Nephron progenitor cell (in vitro differentiated cells): Measurements from ENCODE around the gene GAS2L3.
A peak's percentile ranks its signal among the peaks of the same experiment; 100 is the strongest.

Experiments
- DNase-seq: peaks from one replicate; pipeline ENCODE4 v3.0.0; 2021
- H3K27ac Mint-ChIP-seq: 2 replicates; pipeline ENCODE4 v1.8.0; 2021; ENCODE audit warnings: mild to moderate bottlenecking, moderate library complexity, mixed read lengths
- H3K27me3 Mint-ChIP-seq: 2 replicates; pipeline ENCODE4 v1.8.0; 2021; ENCODE audit warnings: mild to moderate bottlenecking, low read depth, mixed read lengths; ENCODE audit not compliant: poor library complexity
- H3K36me3 Mint-ChIP-seq: 2 replicates; pipeline ENCODE4 v1.8.0; 2021; ENCODE audit warnings: low read depth, mixed read lengths
- H3K4me1 Mint-ChIP-seq: 2 replicates; pipeline ENCODE4 v1.8.0; 2021; ENCODE audit warnings: mixed read lengths
- H3K4me3 Mint-ChIP-seq: 2 replicates; pipeline ENCODE4 v1.8.0; 2021; ENCODE audit warnings: mild to moderate bottlenecking, moderate library complexity, mixed read lengths
- H3K9me3 Mint-ChIP-seq: 2 replicates; pipeline ENCODE4 v1.8.0; 2021; ENCODE audit warnings: mild to moderate bottlenecking, moderate library complexity, mixed read lengths
- TF ChIP-seq, protein P1 (sequence below): fragments of 200-600 bp; sonication (generic); IDR thresholded peaks from 2 replicates; pipeline ENCODE4 v1.5.0; 2021; ENCODE audit warnings: antibody characterized with exemption

Gene GAS2L3

DNA sequence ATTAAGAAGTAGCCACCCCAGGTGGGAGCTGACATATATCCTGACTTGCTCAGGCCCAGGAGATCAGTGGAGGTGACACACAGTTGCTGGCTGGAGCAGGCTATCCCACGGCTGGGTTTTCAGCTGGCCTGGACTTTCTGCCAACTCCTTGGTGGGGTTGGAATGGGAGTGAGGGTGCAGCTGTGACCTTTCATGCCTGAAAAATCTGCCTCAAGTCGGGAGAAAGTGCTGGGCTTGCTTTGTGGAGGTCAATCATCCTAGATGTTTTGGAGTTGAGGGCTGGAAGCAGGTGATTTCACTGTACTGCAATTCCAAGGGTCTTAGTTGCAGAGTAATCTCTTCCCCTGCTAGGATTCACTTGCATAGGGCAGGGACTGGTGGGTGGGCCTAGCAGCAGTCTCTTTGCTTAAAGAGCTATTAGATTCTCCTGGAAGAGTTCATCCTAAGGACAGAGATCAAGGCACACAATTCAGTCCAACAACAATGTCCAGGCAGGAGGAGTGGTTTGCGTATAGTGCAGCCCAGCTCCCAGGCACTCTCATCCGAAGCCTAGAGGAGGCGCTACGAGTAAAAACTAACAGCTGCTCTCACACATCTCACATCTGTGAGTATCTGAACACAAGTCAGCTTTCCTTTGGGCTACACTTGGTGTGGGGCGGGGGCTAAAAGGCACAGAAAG is 98.1 kb downstream of the GAS2L3 start:
- DNase-seq, result no peak
- Mint-ChIP-seq H3K9me3 (no peaks in the 10 kb centered on the region), H3K27ac (no peak overlapping the region), H3K27me3 (peaks cover 15% of the 10 kb centered on the region), H3K4me3 (no peak overlapping the region), H3K36me3 (no peaks in the 10 kb centered on the region), H3K4me1 (no peaks in the 10 kb centered on the region)
- TF ChIP-seq, protein P1, sequence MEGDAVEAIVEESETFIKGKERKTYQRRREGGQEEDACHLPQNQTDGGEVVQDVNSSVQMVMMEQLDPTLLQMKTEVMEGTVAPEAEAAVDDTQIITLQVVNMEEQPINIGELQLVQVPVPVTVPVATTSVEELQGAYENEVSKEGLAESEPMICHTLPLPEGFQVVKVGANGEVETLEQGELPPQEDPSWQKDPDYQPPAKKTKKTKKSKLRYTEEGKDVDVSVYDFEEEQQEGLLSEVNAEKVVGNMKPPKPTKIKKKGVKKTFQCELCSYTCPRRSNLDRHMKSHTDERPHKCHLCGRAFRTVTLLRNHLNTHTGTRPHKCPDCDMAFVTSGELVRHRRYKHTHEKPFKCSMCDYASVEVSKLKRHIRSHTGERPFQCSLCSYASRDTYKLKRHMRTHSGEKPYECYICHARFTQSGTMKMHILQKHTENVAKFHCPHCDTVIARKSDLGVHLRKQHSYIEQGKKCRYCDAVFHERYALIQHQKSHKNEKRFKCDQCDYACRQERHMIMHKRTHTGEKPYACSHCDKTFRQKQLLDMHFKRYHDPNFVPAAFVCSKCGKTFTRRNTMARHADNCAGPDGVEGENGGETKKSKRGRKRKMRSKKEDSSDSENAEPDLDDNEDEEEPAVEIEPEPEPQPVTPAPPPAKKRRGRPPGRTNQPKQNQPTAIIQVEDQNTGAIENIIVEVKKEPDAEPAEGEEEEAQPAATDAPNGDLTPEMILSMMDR, result no peak

DNA sequence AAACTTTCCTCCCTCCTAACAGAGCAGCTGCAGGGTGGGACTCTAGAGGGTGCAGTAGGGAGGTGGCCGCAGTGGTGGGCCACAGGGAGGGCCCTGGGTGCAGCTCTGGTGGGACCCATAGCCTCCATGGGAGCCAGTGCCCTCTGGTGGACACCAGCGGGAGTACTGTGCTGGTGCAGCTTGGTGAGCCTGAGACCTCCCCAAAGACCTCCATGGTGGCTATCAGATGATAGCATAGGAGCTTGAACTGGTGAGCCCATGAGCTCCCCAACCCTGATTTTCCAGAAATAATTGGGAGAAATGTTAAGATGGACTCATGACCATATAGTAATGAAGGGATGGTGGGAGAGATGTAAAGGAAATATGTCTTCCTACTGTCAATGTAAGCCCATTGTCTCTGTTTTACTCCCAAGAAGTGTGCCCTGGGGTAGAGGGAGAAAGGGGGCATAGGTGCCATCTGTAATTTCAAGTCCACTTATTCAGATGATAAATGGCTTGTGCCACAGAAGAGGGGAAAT is 98.7 kb downstream of the GAS2L3 start:
- Mint-ChIP-seq H3K27ac (no peak overlapping the region), H3K4me1 (no peaks in the 10 kb centered on the region), H3K4me3 (no peak overlapping the region), H3K27me3 (peaks cover 15% of the 10 kb centered on the region), H3K36me3 (no peaks in the 10 kb centered on the region), H3K9me3 (no peaks in the 10 kb centered on the region)
- TF ChIP-seq, protein P1, result peak; percentile 47
- DNase-seq, result peak; percentile 54

DNA sequence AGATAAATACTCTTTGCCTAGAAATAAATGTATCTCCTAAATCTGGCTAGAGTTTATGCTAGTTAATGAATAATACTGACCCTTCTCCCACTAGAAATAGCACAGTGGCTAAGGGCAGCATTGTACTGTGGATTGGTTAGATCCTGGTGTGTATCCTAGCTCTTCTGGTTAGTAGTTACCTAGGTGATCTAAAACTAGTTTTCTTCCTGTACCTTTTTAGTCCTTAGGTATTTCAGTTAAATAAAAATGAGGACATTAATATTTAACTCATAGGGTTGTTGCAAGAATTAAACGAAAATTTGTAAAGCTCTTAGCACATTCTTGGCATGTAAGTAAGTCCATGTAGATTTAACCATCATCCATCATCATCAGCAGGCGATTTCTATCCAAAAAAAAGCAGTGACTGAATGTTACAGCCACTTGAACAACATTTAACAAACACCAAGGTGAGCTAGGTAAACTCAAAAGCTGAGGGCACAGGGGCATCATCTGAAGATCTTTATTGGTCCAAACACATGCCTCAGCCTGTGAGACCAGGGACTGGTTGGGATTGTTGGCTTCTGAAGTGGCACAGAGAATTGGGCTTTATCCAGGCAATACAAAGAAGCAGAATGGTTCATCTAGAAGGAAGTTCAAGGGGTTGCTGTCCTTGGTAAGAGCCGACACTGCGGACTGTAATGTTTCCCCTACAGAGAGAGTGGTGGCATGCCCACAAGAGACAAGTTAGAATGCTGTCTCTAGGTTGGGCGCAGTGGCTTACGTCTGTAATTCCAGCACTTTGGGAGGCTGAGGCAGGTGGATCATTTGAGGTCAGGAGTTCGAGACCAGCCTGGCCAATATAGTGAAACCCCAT is 100.8 kb downstream of the GAS2L3 start:
- no peaks in the 10 kb centered on the region for H3K36me3 Mint-ChIP-seq
- no peak for DNase-seq
- H3K4me3 Mint-ChIP-seq, result no peak overlapping the region
- H3K9me3 Mint-ChIP-seq, result no peaks in the 10 kb centered on the region
- no peaks in the 10 kb centered on the region for H3K4me1 Mint-ChIP-seq
- H3K27ac Mint-ChIP-seq, result no peak overlapping the region
- peaks cover 20% of the 10 kb centered on the region for H3K27me3 Mint-ChIP-seq
- TF ChIP-seq, protein P1, result no peak
